ENCODE data around the gene P4HB.
A peak's percentile ranks its signal among the peaks of the same experiment; 100 is the strongest.
"Not testable (repeated sequence)": the region's sequence is repeated elsewhere in the genome, so short reads cannot be mapped to it uniquely, and the experiment has no call there.

P4HB gene

DNA sequence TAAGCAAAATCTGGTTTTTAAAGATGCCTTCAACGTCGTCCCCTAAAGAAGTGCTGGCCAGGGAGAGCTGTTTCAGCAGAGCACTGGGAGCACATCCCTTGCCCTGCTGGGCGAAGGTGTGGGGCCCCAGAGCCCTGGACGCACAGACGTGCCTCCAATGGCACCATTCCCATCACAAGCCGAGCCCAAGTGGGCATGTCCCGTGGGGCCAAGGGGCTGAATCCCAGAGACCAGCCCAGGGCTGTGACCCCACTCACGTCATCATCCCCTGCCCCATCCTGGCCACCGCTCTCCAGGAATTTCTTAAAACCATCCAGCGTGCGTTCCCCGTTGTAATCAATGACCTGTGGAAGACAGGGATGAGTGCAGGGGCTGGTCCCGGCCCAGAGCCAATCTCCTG is 15.4 kb downstream of the P4HB start:
- DNase-seq: no peak

DNA sequence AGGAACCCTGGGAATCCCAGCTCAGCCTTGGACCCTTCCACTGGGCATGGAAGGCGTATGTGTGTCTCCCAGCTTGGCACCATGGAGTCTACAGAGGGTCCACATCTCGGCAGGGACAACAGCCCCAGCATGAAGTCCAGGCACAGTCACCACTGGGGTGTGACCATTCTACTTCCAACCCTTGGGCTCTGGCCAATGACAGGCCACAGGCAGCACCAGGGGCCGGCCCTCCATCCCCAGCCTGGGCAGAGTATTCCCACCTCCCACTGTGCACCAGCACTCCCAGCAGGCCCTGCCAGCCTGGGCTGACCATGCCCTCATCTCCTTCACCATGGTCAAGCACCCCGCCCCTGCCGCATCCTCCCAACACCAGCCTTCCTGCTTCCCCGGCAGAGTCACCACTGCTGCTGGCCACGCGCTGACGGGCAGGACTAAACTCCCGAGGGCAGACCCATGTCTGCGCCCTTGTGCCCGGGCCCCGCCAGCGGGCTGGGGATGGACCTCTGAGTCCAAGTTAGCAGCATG is 15.9 kb downstream of the P4HB start:
- DNase-seq: no peak

DNA sequence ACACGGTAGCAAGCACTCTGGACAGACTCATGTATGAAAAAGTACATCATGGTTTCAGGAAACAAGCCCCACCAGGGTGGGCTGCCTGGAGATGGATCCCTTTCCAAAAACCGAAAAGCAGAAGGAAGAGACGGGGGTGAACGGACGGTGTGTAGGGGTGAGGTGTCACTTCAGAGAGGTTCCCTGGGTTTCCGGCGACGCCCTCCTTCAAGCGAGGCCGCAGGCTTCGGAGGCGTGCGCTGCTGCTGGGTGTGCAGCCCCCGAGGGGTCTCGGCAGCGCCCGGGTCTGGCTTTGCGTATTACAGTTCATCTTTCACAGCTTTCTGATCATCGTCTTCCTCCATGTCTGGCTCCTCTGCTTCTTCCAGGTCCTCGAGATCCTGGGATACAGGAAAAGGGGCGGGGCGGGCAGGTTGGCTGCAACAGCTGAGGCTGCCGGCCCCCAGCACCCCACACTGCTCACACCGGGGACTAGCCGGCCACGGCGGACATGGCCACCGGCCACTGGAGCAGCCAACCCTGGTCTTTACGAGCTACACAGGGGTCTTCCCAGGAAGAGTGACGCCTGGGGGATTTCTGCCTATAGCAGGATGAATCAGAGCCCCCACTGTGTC is 16.5 kb downstream of the P4HB start:
- DNase-seq: no peak

- DNase-seq: no peak
These were observed 17.4 kb downstream of the P4HB start for GRCh38 chr17:81842725-81843504.

DNA sequence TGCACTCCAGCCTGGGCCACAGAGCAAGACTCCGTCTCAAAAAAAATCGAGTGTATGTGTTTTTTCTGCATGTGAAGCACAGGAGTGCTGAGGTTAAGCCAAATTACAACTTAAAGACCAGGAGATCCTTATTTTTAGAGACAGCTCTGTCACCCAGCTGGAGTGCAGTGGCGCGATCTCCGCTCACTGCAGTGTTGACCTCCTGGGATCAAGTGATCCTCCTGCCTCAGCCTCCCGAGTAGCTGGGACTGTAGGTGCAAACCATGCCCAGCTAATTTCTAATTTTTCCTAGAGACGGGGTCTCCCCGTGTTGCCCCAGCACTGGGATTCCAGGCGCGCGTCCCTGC is 18.0 kb downstream of the P4HB start:
- no peak for DNase-seq

DNA sequence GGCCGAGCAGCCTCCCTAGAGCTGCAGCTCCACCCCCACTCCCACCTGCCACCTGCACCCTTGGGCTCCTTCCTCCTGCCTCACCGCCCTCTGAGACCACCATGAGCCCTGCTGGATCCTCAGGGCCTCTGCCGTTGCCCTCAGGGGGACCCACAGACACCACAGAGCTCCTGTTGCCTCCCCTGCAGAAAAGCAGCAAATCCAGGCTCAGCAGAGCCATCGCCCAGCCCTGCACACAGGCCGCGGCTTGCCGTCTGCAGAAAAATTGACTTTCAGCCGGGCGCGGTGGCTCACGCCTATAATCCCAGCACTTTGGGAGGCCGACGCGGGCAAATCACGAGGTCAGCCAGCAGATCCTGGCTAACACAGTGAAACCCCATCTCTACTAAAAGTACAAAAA is 18.5 kb downstream of the P4HB start:
- no peak for DNase-seq

GRCh38 chr17:81840826-81841778 is 19.2 kb downstream of the P4HB start:
- DNase-seq: no peak

- not testable (repeated sequence) for DNase-seq
These were observed 20.3 kb downstream of the P4HB start for GRCh38 chr17:81840059-81840458.

- DNase-seq: no peak
These were observed 21.0 kb downstream of the P4HB start for GRCh38 chr17:81839301-81839700.

DNA sequence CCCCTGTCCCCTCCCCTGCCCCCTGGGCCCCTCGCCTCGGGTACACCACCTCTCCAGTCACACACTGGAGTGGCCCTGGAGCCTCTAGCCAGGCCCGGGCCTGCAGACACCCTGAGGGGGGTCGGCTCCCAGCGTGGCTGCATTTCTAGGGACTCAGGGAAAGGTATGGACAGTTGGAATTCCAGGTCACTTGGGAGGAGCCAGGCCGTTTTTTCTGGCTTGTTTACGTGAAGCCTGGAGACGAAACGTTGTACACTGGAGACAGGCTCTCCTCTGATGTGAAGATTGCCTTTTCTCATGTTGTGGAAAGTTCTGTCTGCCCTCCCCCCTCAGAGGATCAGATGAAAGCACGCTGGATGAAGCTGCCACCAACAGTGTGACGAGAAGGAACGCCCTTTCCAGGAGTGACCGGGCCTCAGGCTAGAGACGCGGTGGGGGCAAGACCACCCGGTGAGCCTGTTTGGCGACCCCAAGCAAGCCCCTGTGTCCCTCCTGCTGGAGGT is 21.5 kb downstream of the P4HB start:
- DNase-seq: no peak

DNA sequence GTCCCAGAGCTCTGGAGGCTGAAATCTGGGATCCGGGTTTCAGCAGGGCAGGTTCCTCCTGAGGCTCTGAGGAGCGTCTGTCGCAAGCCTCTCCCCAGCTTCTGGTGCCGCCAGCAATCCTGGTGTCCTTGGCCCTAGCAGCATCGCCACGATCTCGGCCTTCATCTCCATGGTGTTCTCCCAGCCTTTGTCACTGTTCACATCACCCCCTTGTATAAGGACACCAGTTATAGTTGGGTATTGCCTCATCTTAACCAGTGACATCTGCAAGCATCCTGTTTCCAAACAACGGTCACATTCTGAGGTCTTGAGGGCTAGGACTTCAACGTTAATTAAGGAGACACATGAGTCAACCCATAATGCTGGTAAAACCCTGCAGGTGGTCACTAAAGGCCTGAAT is 22.7 kb downstream of the P4HB start:
- no peak for DNase-seq

GRCh38 chr17:81834831-81835267 is 25.5 kb downstream of the P4HB start, which contains the start of gene PPP1R27:
Gene PPP1R27, minus strand, starts transcription at chr17:81835050. Its CDS starts 97 bp downstream, at chr17:81834953.
- DNase-seq: no peak

DNA sequence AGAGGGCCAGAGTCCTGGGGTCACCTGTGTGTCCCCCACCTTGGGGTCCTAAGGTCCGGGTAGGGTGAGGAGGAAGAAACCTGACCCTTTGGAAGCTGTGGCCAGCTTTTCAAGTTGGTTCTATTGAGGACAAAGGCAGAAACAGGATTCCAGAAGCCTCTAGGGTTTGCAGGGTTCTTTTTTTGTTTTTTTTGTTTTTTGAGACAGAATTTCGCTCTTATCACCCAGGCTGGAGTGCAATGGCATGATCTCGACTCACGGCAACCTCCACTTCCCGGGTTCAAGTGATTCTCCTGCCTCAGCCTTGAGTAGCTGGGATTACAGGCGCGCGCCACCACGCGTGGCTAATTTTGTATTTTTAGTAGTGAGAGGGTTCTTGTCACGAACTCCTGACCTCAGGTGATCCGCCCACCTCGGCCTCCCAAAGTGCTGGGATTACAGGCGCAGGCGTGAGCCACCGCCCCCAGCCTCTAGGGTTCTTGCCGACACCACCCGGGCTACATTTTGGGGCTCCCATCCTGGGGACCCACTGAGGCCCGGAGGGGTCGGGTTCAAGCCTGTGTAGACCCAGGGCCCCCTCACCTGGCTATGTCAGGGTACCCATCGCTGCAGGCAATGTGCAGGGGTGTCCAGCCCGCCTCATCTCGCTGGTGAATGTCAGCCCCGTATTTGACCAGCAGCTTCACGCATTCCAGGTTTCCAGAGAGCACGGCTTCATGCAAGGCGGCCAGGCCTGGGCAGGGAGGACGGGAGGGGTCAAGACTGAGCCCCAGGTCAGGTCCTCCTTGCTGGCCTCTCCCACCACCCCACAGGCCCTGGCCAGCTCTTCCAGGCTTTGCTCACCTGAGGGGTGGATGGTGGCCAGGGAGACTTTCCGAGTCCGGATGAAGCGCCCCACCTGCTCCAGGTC is 26.2 kb downstream of the P4HB start:
- no peak for DNase-seq

DNA sequence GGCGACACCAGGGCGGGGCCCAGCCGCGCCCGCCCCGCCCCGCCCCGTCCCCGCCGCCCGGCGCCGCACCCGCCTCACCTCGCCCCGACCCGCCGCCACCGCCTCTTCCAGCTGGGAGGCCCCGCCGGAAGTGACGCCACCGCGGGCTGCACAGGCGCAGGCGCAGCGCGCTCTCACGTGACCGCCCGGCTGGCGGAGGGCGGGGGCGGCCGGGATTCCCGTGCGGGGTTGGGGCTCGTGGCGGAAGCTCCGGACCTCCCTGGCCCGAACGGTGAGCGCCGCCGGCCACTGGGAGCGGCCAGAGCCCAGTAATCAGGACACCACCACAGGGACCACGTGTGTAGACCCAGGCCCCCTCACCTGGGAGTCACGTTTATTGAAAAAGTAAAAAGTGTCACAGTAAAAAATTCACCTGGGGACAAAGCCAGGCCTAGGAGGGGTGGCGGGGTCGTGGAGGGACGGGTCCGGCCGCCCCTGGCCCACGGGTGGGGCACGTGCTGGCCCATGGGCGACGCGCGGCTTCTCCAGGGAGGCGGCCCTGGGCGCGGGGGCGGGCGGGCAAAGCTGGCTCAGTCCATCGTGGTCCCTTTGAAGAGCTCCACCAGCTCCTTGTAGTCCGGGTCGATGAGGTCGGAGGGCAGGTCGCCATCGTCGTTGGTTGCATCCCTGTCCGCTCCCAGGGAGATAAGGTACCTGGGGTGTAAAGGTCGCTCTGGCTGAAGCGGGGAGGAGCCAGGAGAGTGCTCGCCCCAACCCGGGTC is 27.0 kb downstream of the P4HB start, which contains the start of gene MCRIP1:
Gene MCRIP1, minus strand, starts transcription at position 132 of the 761 bp plus-strand sequence. CDS start 8,785 bp downstream, outside the sequence.
- peak; percentile 90 for DNase-seq

- DNase-seq: no peak
These were observed 27.7 kb downstream of the P4HB start for GRCh38 chr17:81832608-81833159.

- DNase-seq: no peak
These were observed 28.3 kb downstream of the P4HB start for GRCh38 chr17:81831957-81832607.

DNA sequence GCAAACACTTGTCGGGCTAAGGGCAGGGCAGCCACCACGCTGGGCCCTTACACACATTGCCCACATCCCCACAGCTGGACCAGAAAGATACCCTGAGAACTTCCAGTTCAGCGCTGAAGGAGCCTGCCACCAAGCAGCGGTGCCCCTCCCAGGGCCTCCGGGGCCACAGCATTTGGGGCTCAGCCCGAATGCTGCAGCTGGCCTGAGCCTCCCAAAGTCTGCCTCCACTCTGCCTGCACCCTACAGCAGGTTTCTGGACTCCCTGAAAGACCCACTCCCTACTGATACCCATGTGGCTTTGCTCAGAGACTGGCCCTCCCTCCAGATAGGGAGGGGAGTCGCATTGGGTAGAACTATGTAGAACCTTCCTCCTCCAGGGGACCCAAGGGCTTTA is 28.8 kb downstream of the P4HB start:
- DNase-seq: no peak

DNA sequence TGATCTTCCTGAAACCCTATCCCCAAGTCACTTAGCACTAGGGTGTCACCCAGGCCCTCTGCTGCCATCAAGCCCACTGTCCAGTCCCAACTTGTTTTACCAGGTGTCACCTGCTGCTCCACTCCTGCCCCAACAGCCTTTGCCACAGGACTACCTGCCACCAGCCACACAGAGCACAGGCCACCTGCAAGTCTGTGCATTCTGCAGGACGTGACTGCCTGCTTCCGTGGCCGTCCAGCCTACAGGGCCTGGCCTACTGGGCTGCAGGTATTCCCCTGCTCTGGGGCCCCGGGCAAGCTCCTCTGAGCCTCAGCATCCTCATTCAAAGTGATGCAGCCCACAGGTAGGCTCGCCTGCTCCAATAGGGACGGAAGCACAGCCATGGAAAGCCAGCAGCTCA is 30.5 kb downstream of the P4HB start:
- no peak for DNase-seq

DNA sequence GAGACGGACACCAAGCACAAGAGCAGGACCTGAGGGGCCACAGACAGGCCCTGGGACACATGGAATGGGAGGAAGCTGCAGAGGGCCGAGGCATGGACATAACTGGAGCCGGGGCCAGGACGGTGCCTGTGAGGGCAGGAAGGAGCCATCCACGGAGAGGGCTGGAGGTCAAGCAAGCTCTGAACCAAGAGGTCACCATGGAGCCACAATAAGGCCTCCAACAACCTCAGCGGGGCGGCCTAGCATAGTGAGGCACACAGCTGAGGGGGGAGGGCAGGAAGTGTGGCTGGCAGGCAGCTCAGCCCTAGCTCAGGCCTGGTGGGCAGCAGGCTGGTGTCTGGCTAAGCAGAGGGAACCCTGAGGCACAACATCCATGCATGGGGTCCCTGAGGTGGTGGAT is 31.7 kb downstream of the P4HB start:
- DNase-seq: no peak

GRCh38 chr17:81825841-81826466 is 34.4 kb downstream of the P4HB start:
- no peak for DNase-seq

All from fibroblast of upper back skin (primary cell).